HG02884 (cell line): Measurements from ENCODE around the gene KNG1.

Experiments
- ATAC-seq: cut with Tn5 transposase; IDR thresholded peaks from one replicate; pipeline ENCODE4 v1.9.1; 2021; ENCODE audit warnings: mild to moderate bottlenecking, moderate library complexity; ENCODE audit not compliant: unreplicated experiment

Gene KNG1

DNA sequence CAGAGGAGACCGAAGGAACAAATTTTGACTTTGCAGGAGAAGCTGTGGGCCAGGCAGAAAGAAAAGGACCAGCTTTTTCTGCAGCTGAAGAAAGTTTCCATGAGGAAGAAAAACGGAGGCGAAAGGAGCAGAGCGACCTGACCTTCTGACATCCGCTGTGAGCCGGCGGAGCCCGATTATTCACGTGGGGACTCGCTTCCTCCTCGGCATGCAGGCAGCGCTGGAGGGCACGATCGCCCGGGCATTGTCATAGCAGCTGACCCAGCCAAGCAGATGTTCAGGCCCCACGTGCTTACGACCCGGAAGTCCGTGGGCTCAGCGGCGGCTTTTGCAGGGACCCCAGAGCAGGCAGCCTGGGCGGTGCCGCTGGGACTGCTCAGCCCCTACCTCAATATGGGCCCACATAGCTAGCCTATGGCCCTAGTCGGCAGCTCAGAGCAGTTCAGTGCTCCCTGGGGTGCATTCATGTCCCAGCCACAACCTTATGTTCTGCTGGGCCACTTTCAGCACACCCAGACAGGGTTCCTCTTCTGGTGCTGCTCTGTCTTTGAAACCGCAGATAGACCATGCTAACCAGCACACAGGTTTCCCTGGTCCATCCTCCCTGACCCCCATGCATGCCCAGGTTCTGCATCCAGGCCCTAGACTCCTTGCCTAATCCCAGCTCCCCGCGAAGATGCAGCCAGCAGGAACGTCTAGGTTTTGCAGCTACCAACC lies 55.7 kb downstream of the KNG1 start:
- ATAC-seq: peak; percentile 76

DNA sequence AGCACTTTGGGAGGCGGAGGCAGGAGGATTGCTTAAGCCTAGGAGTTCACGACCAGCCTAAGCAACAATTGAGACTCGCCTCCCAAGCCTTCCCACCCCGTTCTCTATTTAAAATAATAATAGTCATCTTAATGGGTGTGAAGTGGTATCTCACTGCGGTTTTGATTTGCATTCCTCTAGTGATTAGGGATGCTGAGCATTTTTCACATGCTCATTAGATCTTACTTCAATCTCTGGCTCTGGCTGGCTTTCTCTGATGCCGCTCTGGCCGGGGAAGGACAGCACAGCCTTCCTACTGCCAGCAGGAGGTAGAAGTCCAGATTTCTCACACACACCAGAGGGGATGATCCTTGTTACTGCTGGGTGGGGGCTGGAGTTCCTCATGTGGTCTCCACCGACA lies 58.8 kb downstream of the KNG1 start:
- no peak for ATAC-seq

DNA sequence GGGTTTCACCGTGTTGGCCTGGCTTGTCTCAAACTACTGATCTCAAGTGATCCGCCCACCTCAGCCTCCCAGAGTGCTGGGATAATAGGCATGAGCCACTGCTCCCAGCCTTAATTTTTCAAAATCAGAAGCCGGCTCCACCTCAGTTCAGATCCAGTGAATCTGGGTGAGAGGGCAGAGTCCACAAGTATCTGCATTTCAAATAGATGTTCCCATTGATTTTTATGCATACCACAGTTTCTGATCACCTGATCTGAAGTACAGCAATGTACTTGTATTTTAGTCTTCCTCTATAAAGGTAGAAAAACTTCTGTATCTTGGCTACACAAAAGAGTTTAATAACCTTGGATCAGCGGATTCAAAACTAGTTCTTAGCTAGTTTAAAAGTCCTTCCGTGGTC lies 62.0 kb downstream of the KNG1 start:
- no peak for ATAC-seq

DNA sequence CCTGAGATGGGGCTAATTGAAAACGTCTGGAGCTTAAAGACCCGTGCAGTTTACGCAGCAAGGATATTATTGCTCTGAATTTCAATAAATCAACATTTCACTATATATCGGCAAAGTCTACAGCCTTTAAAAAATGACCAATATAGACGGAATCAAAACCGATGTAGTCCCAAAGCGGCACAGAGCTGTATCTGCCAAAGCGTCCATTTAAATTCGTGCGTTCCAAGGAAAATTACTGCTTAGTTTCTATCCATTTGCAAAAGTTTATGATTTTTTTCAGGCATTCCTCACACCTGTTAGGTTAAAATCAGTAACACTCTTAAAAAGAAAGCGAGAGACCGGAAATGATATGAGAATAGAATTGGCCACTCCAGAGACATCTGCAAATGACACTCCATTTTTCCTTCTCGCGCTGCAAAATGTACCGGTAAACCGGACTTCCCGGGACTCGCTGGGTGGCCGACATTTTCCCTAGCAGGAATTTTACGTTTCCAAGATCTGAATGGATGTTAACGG lies 65.4 kb downstream of the KNG1 start:
- no peak for ATAC-seq

DNA sequence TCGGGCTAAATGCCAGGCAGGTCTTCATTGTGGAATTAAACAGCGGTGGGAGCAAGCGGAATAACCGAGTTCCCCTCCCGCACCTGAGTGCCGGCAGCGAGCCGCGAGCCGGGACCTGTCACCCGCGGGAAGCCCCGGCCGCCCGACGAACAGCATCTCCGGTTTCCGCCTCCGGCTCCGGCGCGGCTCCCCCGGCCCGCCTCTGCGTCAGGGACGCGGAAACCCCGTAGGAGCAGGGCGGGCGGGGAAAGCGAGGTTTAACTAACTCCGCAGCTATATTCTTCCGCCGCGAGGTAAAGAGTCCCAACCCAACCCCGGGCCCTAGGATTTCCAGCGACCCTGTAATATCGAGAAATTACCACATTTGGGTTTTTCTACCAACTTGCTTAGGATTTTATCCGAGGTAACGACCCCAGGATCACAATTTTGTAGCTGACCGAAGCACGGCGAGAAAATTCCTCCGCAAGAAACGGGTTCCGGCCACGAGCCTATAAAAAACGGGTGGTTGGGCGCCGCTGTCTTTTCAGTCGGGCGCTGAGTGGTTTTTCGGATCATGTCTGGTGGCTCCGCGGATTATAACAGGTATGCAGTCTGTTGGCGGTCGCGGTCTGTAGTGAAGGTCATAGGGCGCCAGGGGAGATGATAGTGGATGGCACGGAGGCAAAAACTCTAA lies 66.0 kb downstream of the KNG1 start, which contains the start of gene EIF4A2:
Gene EIF4A2 (plus strand): TSS at position 520 of the 673 bp plus-strand sequence. CDS start 34 bp downstream, at position 554.
- ATAC-seq: peak; percentile 44

DNA sequence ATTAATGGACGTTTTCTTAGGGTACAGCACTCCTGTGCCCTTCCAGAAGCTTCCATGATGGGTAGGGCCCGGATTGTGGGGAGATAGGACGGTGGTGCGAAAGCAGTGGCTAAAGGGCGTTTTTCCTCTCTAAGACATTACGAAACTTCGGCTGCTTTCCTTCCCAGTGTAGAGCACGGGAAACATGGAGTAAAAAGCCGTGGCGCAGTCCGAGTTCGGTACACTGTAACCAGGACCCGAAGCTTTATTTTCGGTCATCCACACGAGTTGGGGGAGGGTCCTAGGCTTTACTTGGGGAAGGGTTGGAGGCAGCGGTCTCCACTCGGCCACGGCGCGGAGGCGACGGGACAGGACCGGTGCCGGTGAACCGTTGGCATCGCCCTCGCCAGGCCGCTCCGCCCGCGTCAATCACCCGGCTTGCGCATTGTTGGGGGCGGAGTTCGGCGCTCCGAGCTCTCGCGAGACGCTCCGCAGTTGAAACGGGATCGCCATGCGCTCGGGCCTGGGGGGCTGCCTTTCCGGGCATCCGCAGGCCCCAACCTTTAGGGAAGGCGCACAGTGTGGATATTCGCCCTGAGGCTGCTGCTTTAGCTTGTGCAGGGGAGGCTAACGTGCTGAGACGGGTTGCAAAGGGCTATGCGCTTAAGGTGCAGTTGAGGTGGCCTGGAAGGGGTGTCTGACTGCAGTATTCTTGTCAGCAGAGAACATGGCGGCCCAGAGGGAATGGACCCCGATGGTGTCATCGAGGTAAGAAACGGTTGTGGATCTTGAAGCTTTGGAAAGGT lies 66.8 kb downstream of the KNG1 start:
- ATAC-seq: peak; percentile 58

DNA sequence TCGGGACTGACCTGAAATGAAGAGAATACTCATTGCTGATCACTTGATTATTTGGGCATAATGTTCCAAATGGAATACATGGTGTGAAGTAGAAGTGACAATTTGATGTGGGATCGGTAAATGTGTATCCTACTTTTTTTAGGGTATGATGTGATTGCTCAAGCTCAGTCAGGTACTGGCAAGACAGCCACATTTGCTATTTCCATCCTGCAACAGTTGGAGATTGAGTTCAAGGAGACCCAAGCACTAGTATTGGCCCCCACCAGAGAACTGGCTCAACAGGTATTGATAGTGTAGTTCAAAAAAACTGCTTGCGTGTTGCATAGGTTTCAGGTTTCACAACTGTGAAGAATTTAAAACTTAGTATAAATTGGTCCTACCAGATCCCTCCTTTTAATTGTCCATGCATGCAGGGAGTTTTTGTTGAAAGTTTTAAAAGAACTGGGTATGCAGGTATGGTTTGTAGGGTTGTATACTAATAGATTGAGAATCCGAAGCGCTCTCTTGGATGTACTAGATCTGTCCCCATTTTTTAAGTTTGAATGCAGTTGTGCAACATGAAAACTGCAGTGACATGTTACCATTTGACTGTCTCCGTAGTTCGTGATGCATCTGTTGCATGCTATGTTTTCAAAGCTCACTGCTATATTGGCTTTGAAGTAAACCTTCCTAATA lies 67.8 kb downstream of the KNG1 start:
- ATAC-seq: no peak

DNA sequence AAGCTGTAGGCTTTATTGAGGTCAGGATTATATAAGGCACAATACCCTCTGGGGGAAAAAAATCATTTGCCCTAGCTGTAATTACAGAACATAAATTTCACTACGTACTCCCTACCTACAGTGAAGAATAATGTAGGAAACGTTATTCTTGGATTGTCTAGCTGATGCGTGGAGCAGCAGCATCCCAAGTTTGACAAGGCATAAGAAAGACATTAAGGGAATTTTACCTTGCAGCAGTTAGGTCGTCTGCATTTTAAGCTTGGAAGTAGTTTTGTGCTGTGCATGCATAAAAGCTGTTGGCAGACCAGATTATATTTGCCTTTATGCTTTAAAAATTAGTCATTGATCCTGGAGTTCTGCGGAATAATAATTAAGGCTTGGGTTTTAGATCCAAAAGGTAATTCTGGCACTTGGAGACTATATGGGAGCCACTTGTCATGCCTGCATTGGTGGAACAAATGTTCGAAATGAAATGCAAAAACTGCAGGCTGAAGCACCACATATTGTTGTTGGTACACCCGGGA lies 68.4 kb downstream of the KNG1 start:
- ATAC-seq: no peak

DNA sequence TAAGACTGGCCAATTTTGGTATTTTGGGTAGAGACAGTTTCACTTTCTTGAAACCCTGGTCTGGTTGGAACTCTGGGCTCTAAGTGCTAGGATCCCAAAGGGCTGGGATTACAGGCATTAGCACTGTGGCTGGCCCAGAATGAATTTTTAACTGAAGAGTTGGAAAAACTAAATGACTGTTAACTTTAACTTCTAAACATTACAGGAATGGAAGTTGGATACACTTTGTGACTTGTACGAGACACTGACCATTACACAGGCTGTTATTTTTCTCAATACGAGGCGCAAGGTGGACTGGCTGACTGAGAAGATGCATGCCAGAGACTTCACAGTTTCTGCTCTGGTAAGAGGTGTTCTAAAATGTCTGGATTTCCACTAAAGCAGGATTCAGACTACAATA lies 69.8 kb downstream of the KNG1 start:
- no peak for ATAC-seq

DNA sequence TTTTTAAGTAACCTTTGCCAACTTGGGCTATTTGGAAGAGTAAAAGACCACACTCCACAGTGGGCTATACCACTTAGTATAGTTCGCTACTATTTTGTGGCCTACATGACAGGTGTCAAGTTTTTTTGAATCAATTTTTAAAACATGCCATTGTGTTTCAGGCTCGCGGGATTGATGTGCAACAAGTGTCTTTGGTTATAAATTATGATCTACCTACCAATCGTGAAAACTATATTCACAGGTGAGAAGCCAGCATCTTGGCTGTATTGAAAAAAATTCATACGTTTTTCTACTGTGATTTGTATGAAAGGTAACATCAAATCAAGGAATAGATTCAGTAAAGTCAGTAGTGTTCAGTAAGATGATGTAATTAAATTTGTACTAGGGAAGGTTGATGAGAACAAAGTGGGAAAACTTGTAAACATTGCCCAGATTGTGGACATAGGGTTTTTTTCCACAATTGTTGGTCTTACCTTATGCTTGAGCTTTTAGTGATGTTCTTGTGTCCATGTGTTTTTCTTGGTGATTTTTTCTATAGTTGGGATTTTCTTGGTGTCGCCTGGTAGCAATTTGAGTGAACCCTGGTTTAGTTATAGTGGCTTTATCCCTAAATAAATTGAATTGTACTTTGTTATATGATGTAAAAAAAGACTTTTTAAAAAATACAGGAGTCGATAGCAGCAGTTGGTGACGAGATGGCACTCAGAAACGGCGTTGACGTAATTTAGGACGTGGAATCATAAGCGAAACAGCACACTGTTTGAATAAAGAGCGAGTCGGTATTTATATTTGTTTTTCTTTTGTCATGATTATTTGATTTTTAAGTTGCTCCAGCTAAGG lies 70.7 kb downstream of the KNG1 start:
- ATAC-seq: no peak

DNA sequence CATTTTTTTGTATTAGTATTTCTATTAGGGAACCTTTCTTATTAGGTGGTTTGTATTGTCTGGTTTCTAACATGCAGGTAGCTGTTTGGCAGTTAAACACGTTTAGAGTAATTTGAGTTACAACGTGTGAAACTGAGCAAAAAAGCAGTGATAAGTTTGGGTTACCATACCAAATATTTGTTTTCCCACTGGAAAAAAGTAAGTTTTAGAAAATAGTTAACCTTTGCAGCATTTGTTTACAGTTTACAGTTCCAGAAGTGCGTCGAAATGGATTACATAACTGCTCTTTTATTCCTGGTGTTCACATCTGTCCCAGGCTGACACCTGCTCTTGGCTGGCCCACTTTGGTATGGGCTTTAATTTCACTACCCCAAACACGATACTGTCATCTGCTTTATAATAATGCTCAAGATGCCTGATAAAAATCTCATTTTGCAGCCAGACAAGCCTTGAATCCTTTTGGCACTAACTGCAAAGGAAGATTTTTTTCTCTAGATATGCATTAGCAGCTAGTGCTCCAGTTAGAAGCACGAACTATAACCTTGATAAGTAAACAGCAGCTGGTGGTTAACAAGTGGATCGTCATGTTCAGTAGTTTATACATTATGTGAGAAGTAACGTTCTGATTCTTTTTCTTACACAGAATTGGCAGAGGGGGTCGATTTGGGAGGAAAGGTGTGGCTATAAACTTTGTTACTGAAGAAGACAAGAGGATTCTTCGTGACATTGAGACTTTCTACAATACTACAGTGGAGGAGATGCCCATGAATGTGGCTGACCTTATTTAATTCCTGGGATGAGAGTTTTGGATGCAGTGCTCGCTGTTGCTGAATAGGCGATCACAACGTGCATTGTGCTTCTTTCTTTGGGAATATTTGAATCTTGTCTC lies 71.6 kb downstream of the KNG1 start:
- ATAC-seq: no peak

DNA sequence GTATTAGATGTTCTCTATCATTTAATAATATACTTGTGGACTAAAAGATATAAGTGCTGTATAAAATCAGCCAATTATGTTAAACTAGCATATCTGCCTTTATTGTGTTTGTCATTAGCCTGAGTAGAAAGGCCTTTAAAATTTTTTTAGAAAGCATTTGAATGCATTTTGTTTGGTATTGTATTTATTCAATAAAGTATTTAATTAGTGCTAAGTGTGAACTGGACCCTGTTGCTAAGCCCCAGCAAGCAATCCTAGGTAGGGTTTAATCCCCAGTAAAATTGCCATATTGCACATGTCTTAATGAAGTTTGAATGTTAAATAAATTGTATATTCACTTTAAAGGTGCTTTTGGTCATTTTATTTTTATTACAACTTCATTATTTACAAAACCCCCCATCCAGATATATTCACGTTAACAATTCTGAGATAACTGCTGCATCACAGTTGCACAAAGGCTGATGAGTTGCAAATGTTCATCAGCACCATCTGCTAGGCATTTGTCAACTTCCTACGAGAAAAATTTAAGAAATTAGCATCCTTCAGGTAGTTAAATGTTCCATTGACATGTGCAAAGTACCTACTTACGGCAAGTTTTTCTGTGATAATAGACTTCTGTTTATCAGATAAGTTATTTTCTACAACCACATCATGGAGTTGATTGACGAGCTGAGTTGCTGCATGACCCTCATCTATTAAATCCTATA lies 72.5 kb downstream of the KNG1 start:
- no peak for ATAC-seq

DNA sequence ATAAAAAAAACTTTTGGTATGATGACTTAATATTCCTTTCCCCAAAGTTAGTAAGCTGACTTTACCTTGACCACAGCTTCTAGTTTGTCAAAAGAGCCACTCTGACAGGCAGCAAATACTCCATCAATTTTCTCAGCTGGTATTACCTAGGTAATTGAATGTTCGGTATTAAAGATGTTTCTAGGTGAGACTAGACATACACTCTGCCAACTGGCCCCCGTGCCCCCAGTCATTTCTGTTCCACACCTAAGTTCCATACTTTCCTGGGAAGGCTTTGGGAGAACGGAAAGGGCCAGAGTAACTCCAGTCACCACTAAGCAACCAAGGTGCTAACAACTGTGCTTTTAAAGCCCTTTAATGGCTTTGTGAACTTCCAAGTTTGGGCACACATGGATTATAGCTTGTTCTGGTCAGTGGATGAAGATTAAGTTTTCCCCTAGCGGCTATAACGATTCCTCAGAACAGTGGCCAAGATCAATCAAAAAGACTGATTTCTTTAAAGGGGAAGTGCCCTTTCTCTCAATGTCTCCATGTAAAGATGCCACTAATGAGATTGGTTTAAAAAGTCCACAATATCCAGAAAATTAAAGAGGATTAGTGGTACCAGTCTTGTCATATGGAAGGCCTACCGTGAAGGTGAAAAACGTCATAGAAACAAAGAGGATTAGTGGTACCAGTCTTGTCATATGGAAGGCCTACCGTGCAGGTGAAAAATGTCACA lies 73.3 kb downstream of the KNG1 start:
- ATAC-seq: no peak
